22Rv1 (cell line): ENCODE data around the gene TMEM106C.
A peak's percentile ranks its signal among the peaks of the same experiment; 100 is the strongest.

Experiments used
- H3K27ac ChIP-seq: fragments of 450-650 bp; 2 replicates; pipeline ENCODE4 v1.5.1; 2017
- ZFX ChIP-seq: fragments of 450-650 bp; IDR thresholded peaks from 2 replicates; pipeline ENCODE4 v1.6.1; 2017; ENCODE audit warnings: antibody characterized with exemption, borderline replicate concordance
- TF ChIP-seq, protein P1 (sequence below): fragments of 450-650 bp; IDR thresholded peaks from 2 replicates; pipeline ENCODE4 v1.5.1; 2017; ENCODE audit warnings: mild to moderate bottlenecking

Gene TMEM106C

DNA sequence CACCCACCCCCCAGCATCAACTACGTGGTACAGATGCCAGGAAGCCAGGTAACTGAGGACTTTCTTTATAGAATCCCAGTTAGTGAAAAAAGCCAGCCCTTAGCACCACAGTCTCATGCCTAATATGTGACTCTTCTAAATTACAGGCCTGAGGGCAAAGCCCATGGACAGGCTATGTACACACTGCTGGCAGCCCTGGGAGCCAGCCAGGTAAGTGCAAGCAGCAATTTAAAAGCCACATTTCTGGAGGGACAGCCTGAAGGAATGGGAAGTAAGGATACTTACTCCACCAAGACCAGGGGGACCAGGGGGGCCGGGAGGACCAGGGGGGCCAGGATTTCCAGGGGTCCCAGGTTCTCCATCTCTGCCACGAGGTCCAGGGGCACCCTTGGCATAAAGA lies 33.9 kb downstream of the TMEM106C start:
- H3K27ac ChIP-seq = no peak overlapping the region
- TF ChIP-seq, protein P1, sequence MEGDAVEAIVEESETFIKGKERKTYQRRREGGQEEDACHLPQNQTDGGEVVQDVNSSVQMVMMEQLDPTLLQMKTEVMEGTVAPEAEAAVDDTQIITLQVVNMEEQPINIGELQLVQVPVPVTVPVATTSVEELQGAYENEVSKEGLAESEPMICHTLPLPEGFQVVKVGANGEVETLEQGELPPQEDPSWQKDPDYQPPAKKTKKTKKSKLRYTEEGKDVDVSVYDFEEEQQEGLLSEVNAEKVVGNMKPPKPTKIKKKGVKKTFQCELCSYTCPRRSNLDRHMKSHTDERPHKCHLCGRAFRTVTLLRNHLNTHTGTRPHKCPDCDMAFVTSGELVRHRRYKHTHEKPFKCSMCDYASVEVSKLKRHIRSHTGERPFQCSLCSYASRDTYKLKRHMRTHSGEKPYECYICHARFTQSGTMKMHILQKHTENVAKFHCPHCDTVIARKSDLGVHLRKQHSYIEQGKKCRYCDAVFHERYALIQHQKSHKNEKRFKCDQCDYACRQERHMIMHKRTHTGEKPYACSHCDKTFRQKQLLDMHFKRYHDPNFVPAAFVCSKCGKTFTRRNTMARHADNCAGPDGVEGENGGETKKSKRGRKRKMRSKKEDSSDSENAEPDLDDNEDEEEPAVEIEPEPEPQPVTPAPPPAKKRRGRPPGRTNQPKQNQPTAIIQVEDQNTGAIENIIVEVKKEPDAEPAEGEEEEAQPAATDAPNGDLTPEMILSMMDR = no peak
- no peak for TF ChIP-seq ZFX

- TF ChIP-seq, protein P1 = no peak
- no peak for TF ChIP-seq ZFX
These were observed 36.4 kb downstream of the TMEM106C start for GRCh38 chr12:47999816-48000215.

DNA sequence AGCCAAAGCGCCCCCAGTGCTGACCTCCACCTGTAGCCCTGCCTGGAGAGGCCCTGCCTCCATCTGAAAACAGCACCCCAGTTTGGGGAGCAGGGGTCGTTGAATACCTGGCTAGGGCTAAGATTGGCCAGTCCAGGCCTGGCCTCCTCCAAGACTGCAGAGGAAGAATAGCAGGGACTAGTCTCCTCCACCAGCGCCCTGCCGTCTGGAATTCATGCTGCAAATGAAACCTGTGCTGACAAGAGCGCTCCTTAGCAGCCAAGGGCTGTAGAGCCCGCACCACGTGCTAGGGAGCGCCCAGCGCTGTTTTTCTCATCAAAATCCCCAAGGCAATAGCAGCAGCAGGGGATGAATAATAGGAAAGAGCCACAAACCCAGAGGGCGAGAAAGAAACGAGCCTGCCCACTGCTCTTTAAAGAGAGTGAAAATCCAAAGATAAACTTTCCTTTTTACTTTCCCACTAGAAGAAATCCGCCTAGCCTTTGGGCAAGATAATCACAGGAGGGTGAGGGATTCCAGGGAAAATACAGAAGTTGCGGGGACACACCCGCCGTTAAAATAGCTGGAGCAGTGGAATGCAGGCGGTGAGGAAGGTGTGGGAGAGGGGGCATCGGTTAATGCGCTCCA lies 37.6 kb downstream of the TMEM106C start:
- TF ChIP-seq, protein P1 = peak; percentile 22
- TF ChIP-seq ZFX = no peak
- peak overlapping the region; percentile 67 for H3K27ac ChIP-seq

More at GRCh38 chr12:47999816-48000215, 36.4 kb downstream of the TMEM106C start:
- H3K27ac ChIP-seq = no peak overlapping the region

DNA sequence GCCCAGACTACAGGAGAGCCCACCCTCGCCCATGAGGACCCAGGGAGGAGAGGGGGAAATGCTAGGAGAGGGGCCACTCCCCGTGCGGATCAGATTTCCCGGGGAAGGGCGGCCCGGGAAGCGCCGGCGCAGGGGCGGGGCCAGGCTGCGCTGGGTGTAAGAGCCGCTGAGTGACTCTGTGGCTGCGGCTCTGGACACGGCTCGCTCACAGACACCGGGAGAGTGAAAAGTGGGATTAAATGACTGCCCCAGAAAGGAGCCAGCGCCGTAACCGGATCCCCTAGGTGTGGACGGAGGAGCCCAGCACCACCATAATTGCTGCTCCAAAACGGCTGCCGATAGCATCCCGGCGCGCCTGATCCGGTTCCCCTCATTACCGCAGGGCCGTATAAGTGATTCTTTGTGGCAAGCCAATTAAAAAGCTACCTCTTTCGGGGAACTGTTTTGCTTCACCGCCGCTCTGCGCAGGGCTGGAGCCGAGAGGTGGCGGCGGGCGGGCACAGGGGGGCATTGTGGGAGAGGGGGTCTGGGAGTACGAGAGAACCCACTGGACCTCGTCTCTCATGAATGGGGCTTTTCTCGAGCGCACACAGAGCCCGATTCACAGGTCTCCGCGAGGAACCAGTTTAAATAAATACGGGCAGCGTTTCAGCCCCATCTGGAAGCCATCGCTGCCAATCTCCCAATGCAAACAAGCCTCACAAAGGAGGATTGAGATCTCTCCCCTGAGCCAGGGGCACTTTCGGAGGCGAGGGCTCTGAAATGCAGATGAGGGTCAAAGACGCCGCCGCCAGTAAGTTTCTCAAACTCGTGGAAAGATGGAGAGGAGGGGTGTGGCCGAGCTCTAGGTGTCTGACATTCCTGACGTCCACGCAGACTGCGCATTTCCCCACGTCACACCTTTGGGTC lies 38.4 kb downstream of the TMEM106C start:
- TF ChIP-seq ZFX = no peak
- TF ChIP-seq, protein P1 = no peak
- peak overlapping the region; percentile 67 for H3K27ac ChIP-seq

DNA sequence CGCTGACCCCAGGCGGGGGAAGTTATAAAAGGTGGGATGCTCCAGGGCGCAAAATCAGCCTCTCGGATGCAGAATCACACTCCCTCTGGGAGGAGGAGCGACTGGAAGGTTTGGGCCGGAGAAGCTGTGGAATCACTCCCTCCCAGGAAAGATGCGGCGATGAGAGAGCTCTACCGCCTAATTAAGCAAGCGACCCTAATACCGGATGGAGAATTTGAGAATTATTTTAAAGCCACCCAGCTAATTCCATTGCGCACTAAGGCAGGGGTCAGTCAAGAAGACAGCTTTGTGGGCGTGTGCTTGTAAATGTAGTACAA lies 39.0 kb downstream of the TMEM106C start:
- TF ChIP-seq, protein P1 = no peak
- TF ChIP-seq ZFX = no peak
- H3K27ac ChIP-seq = peak overlapping the region; percentile 67; the same call in 1 of the 2 replicates

- no peak overlapping the region for H3K27ac ChIP-seq
- TF ChIP-seq, protein P1 = no peak
- no peak for TF ChIP-seq ZFX
These were observed 39.4 kb downstream of the TMEM106C start for GRCh38 chr12:48002773-48003218.
